ENCODE measurements around the gene WIPF1. TPM values are rescaled to one million over a fixed set of nuclear protein-coding genes. Genes with fewer than 3 reads are reported as not detected.
A peak's percentile ranks its signal among the peaks of the same experiment; 100 is the strongest.

WIPF1 gene
- total RNA-seq, 6 experiments from 2014 or later, result 5.0 to 15.3 (median 7.1) TPM

DNA sequence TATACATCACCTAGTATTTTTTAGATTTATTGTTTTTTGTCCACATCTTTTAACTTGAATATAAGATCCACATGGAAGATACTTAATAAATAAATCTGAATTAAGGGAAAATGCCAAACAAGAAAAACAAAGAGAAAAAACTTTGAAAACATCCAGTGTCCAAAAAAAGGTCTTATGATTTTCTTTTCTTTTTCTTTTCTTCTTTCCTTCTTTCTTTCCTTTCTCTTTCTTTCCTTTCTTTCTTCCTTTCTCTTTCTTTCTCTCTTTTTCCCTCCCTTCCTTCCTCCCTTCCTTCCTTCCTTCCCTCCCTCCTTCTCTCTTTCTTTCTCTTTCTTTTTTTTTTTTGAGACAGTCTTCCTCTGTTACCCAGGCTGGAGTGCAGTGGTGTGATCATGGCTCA lies 29.6 kb upstream of the WIPF1 start:
- H3K4me3 ChIP-seq, result no peak overlapping the region
- H3K4me1 ChIP-seq, result peaks cover 0 to 3% (median 0%) of the 10 kb centered on the region in 4 donors
- intact Hi-C loops (cut with DNase I), result no loop called here
- no peaks in the 10 kb centered on the region for H3K9me3 ChIP-seq
- H3K27ac ChIP-seq, result no peak overlapping the region
- DNase-seq, result no peak
- no peaks in the 10 kb centered on the region for H3K27me3 ChIP-seq
- TF ChIP-seq, protein P1, sequence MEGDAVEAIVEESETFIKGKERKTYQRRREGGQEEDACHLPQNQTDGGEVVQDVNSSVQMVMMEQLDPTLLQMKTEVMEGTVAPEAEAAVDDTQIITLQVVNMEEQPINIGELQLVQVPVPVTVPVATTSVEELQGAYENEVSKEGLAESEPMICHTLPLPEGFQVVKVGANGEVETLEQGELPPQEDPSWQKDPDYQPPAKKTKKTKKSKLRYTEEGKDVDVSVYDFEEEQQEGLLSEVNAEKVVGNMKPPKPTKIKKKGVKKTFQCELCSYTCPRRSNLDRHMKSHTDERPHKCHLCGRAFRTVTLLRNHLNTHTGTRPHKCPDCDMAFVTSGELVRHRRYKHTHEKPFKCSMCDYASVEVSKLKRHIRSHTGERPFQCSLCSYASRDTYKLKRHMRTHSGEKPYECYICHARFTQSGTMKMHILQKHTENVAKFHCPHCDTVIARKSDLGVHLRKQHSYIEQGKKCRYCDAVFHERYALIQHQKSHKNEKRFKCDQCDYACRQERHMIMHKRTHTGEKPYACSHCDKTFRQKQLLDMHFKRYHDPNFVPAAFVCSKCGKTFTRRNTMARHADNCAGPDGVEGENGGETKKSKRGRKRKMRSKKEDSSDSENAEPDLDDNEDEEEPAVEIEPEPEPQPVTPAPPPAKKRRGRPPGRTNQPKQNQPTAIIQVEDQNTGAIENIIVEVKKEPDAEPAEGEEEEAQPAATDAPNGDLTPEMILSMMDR (IDR thresholded peaks at IDR 0.05), result no peak
- TF ChIP-seq POLR2A (IDR thresholded peaks at IDR 0.05), result no peak
- H3K36me3 ChIP-seq, result no peaks in the 10 kb centered on the region
- no peak for ATAC-seq

DNA sequence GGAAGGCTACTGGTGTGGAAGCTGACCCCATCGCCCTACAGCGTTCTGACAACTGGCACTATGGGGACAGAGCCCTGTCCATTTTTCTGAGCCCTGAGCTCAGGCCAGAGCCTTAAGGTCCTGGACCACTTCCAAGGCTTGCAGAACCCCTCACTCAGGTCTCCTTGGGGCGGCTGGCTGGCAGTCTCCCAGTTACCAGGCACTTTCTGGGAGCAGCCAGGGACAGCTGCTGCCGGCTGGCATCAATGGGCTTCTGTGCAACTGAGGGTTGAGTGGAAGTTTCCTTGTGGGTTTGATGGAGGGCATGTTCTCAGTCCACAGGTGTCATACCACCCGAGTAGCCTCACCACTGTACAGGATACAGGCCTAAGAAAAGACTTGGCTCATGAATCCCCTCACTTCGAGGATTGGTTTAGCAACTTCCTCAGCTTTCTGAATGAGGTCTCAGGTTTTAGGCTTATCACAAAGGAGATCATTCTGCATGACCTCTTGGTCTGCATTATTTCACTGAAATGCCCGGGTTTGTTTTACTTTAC lies 27.4 kb upstream of the WIPF1 start:
- TF ChIP-seq, protein P1 (IDR thresholded peaks at IDR 0.05), result no peak
- TF ChIP-seq POLR2A (IDR thresholded peaks at IDR 0.05), result no peak
- Histone ChIP-seq H3K4me3 (no peak overlapping the region), H3K36me3 (no peaks in the 10 kb centered on the region), H3K9me3 (no peaks in the 10 kb centered on the region), H3K4me1 (no peaks in the 10 kb centered on the region), H3K27ac (no peak overlapping the region), H3K27me3 (no peaks in the 10 kb centered on the region)
- no peak for ATAC-seq
- DNase-seq, result no peak
- intact Hi-C loops (cut with DNase I), result no loop called here
- WGBS (ENCODE audit: insufficient coverage, low coverage, low lambda C conversion rate, missing lambda C conversion rate), result 53% methylated on average over 2 of the region's 7 CpGs

DNA sequence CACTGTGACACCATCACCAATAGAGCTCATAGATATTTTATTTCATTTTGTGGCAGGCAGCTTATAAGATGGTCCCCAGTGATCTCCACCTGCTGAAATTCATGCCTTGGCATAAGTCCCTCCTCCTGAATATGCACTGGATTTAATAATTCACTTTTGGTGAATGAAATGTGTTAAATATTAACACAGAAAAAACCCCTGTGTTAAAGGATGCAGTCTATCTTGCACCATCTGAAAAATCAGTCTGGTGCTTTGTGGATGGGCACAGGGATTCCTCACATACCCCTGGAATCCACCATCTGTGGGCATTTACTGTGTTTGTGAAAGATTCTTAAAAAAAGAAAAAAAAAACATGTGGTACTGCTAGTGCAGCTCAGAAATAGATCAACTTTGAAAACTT lies 26.1 kb upstream of the WIPF1 start:
- H3K36me3 ChIP-seq, result no peaks in the 10 kb centered on the region
- intact Hi-C loops (cut with DNase I), result no loop called here
- TF ChIP-seq, protein P1 (IDR thresholded peaks at IDR 0.05), result no peak
- no peak for TF ChIP-seq POLR2A (IDR thresholded peaks at IDR 0.05)
- ATAC-seq (peak in 1 of 4 donors; percentile 51), DNase-seq (no peak)
- no peak overlapping the region for H3K4me3 ChIP-seq
- no peaks in the 10 kb centered on the region for H3K9me3 ChIP-seq
- no peaks in the 10 kb centered on the region for H3K4me1 ChIP-seq
- no peak overlapping the region for H3K27ac ChIP-seq
- H3K27me3 ChIP-seq, result no peaks in the 10 kb centered on the region

DNA sequence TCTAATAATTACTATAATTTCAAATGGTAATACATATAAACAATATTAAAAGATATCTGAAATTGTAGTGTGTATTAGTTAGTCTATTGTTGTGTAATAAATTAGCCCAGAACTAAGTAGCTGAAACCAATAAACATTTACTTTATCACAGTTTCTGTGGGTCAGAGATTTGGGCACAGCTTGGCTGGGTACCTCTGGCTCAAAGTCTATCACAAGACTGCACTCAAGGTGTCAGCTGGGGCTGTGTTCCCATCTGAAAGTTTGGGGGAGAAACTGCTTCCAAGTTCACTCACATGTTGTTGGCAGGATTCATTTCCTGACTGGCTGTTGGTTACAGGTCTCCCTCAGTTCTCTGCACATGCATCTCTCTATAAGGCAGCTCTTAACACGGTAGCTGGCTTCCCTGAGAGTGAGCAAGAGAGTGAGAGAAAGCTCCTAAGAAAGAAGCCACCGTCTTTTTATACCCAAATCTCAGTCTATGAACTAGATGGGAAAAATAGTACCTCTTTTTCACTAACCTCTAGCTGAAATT lies 25.6 kb upstream of the WIPF1 start:
- no peak overlapping the region for H3K27ac ChIP-seq
- H3K4me3 ChIP-seq, result no peak overlapping the region
- no peaks in the 10 kb centered on the region for H3K27me3 ChIP-seq
- TF ChIP-seq, protein P1 (IDR thresholded peaks at IDR 0.05), result no peak
- TF ChIP-seq POLR2A (IDR thresholded peaks at IDR 0.05), result no peak
- no peaks in the 10 kb centered on the region for H3K9me3 ChIP-seq
- no peaks in the 10 kb centered on the region for H3K36me3 ChIP-seq
- no peaks in the 10 kb centered on the region for H3K4me1 ChIP-seq
- DNase-seq, result no peak
- WGBS (ENCODE audit: insufficient coverage, low coverage, low lambda C conversion rate, missing lambda C conversion rate), result 63% methylated on average over 2 of the region's 2 CpGs
- ATAC-seq, result peak in 3 of 4 donors; percentile 20 to 53 (median 38)
- intact Hi-C loops (cut with DNase I), result no loop called here

DNA sequence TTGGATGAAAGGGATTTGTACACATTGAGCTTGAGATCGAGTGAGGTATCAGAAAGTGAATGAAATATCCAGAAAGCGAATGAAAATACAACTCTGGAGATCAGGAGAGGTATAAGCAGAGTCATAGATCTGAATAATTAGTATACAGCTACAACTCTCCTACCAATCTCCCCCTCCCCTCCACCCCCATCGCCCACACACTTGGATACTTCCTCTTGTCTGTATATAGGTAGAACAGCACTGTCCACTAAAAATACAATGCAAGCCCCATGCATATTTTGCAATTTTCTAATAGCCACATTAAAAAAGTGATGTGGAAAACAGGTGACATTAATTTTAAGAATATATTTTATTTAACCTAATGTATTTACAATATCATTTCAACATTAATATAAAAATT lies 23.7 kb upstream of the WIPF1 start:
- peaks cover 0 to 13% (median 0%) of the 10 kb centered on the region in 4 donors for H3K4me1 ChIP-seq
- H3K4me3 ChIP-seq, result no peak overlapping the region
- DNase-seq, result no peak
- H3K27ac ChIP-seq, result no peak overlapping the region
- ATAC-seq, result no peak
- intact Hi-C loops (cut with DNase I), result no loop called here
- H3K36me3 ChIP-seq, result no peaks in the 10 kb centered on the region
- H3K27me3 ChIP-seq, result no peaks in the 10 kb centered on the region
- H3K9me3 ChIP-seq, result no peaks in the 10 kb centered on the region
- WGBS (ENCODE audit: insufficient coverage, low coverage, low lambda C conversion rate, missing lambda C conversion rate), result 70% methylated on average over 3 of the region's 3 CpGs
- no peak for TF ChIP-seq POLR2A (IDR thresholded peaks at IDR 0.05)
- TF ChIP-seq, protein P1 (IDR thresholded peaks at IDR 0.05), result no peak
